HCT116 (cell line): ENCODE data around the gene FAH. TPM values are rescaled to one million over a fixed set of nuclear protein-coding genes. Genes with fewer than 3 reads are reported as not detected.
"Not testable (repeated sequence)": the region's sequence is repeated elsewhere in the genome, so short reads cannot be mapped to it uniquely, and the experiment has no call there.

ENCODE experiments used
- ATAC-seq: fragments of 200-7000 bp; cut with Tn5 transposase; 2 replicates; pipeline ENCODE4 v1.9.1; 2020; ENCODE audit warnings: mild to moderate bottlenecking, moderate library complexity
- BruUV-seq: library from RNA; stranded (reverse); fragments of 400-500 nt; replicated peaks from 2 replicates; lab custom pipeline; 2021; lab: Mats Ljungman, UMichigan
- CTCF ChIA-PET: fragments of 300-600 bp; sonication (Branson Sonifier 250); formaldehyde crosslinking; loops from one replicate; lab custom pipeline; 2021; ENCODE audit warnings: antibody characterized with exemption; lab: Charles Lee
- POLR2A ChIA-PET: fragments of 300-600, 350-600 bp; sonication (Branson Sonifier 250); formaldehyde crosslinking; loops from one replicate; lab custom pipeline; 2021; ENCODE audit warnings: antibody characterized with exemption; lab: Charles Lee
- RAD21 ChIA-PET, 2 experiments: fragments of 300-600 bp; sonication (Branson Sonifier 250); formaldehyde crosslinking; loops; one replicate each; lab custom pipeline; 2023; ENCODE audit warnings: low total read pairs in 2 of 2; ENCODE audit not compliant: uncharacterized antibody in 2 of 2, unreplicated experiment in 2 of 2, low non-redundant PET in 1 of 2; lab: Charles Lee
- DNase-seq: peaks from one replicate; pipeline ENCODE4 v3.0.0-alpha.2; 2010; ENCODE audit warnings: low read depth, low spot score
- H2AFZ ChIP-seq: fragments of 200-600 bp; shearing (Covaris generic), sonication (generic); 2 replicates; pipeline ENCODE4 v1.6.1; 2017; ENCODE audit warnings: low read depth, mixed run types, mixed read lengths, antibody characterized with exemption, low read length; ENCODE audit not compliant: poor library complexity, severe bottlenecking
- H3K27ac ChIP-seq: 2 replicates; pipeline ENCODE4 v1.5.1; 2012; ENCODE audit warnings: low read depth, low read length
- H3K27me3 ChIP-seq: fragments of 200-600 bp; sonication (generic); 2 replicates; pipeline ENCODE4 v1.6.1; 2016; ENCODE audit warnings: mixed run types, low read length, mixed read lengths; ENCODE audit not compliant: insufficient read depth
- H3K36me3 ChIP-seq, 2 experiments: fragments of 200-500 bp in 1 of 2; fragments of 200-600 bp in 1 of 2; sonication (Bioruptor generic) in 1 of 2; sonication (generic) in 1 of 2; 2 replicates each; pipeline versions ENCODE4 v1.5.1 to v1.6.1; 2014 to 2016; ENCODE audit warnings: low read length in 2 of 2, inconsistent platforms in 1 of 2, mixed read lengths in 1 of 2, mixed run types in 1 of 2; ENCODE audit not compliant: insufficient read depth in 2 of 2, control insufficient read depth in 1 of 2
- H3K4me1 ChIP-seq, 2 experiments: fragments of 200-600 bp in 1 of 2; sonication (generic) in 1 of 2; 2 replicates each; pipeline versions ENCODE4 v1.5.1 to v1.6.1; 2012 to 2017; ENCODE audit warnings: low read length in 2 of 2, inconsistent platforms in 1 of 2, mild to moderate bottlenecking in 1 of 2, mixed read lengths in 1 of 2, mixed run types in 1 of 2, moderate library complexity in 1 of 2; ENCODE audit not compliant: insufficient read depth in 2 of 2, control insufficient read depth in 1 of 2
- H3K4me2 ChIP-seq: fragments of 200-600 bp; sonication (generic); 2 replicates; pipeline ENCODE4 v1.6.1; 2017; ENCODE audit warnings: mixed run types, low read length, mixed read lengths
- H3K4me3 ChIP-seq, 2 experiments: fragments of 200-600 bp in 1 of 2; sonication (generic) in 1 of 2; replicated peaks in 1 of 2; 2 replicates each; pipeline ENCODE4 v1.5.1; 2011 to 2016; ENCODE audit warnings: low read length in 2 of 2, control low read depth in 1 of 2, low read depth in 1 of 2, mild to moderate bottlenecking in 1 of 2, mixed read lengths in 1 of 2, mixed run types in 1 of 2
- H3K79me2 ChIP-seq: fragments of 200-600 bp; sonication (generic); 2 replicates; pipeline ENCODE4 v1.6.1; 2017; ENCODE audit warnings: mild to moderate bottlenecking, mixed run types, low read length, moderate library complexity, mixed read lengths; ENCODE audit not compliant: insufficient read depth
- H3K9ac ChIP-seq: fragments of 200-600 bp; sonication (generic); 2 replicates; pipeline ENCODE4 v1.6.1; 2016; ENCODE audit warnings: low read length, mixed read lengths
- H3K9me2 ChIP-seq: fragments of 200-600 bp; sonication (generic), shearing (Covaris generic); 2 replicates; pipeline ENCODE4 v1.6.1; 2017; ENCODE audit warnings: mixed run types, mild to moderate bottlenecking, moderate library complexity; ENCODE audit not compliant: insufficient read depth
- H3K9me3 ChIP-seq, 2 experiments: fragments of 200-500 bp in 1 of 2; fragments of 200-600 bp in 1 of 2; sonication (Bioruptor generic) in 1 of 2; sonication (generic) in 1 of 2; 2 replicates each; pipeline ENCODE4 v1.6.1; 2014 to 2017; ENCODE audit warnings: low read length in 2 of 2, mixed read lengths in 2 of 2, inconsistent platforms in 1 of 2, low read depth in 1 of 2, mild to moderate bottlenecking in 1 of 2, mixed run types in 1 of 2, moderate library complexity in 1 of 2; ENCODE audit not compliant: control insufficient read depth in 1 of 2, insufficient read depth in 1 of 2
- H4K20me1 ChIP-seq: fragments of 200-600 bp; sonication (generic), shearing (Covaris generic); 2 replicates; pipeline ENCODE4 v1.6.1; 2017; ENCODE audit warnings: mixed run types, mild to moderate bottlenecking, moderate library complexity; ENCODE audit not compliant: insufficient read depth
- CBX3 ChIP-seq: IDR thresholded peaks from 2 replicates; pipeline ENCODE4 v1.6.1; 2012; ENCODE audit warnings: low read depth
- CEBPB ChIP-seq: IDR thresholded peaks from 2 replicates; pipeline ENCODE4 v1.6.1; 2012; ENCODE audit warnings: low read depth
- CTCF ChIP-seq, 3 experiments: fragments of 200-600 bp in 1 of 3; sonication (generic) in 1 of 3; IDR thresholded peaks in 2 of 3; conservative IDR thresholded peaks in 1 of 3; 2 replicates each; pipeline ENCODE4 v1.5.1; 2012 to 2017; ENCODE audit warnings: low read depth in 2 of 3, low read length in 2 of 3, antibody characterized with exemption in 1 of 3, borderline replicate concordance in 1 of 3, control low read depth in 1 of 3, mild to moderate bottlenecking in 1 of 3, mixed read lengths in 1 of 3, mixed run types in 1 of 3, moderate library complexity in 1 of 3; ENCODE audit not compliant: insufficient read depth in 1 of 3
- EGR1 ChIP-seq: IDR thresholded peaks from 2 replicates; pipeline ENCODE4 v1.6.1; 2012; ENCODE audit warnings: low read depth
- ELF1 ChIP-seq: IDR thresholded peaks from 2 replicates; pipeline ENCODE4 v1.6.1; 2012; ENCODE audit warnings: low read depth, borderline replicate concordance
- FOSL1 ChIP-seq: IDR thresholded peaks from 2 replicates; pipeline ENCODE4 v1.6.1; 2012; ENCODE audit warnings: low read depth
- JUND ChIP-seq: IDR thresholded peaks from 2 replicates; pipeline ENCODE4 v1.6.1; 2012
- POLR2A ChIP-seq: IDR thresholded peaks from 2 replicates; pipeline ENCODE4 v1.7.0; 2011; ENCODE audit warnings: borderline replicate concordance; ENCODE audit not compliant: insufficient read depth, insufficient read length; ENCODE audit errors: extremely low read depth
- POLR2AphosphoS5 ChIP-seq: IDR thresholded peaks from 2 replicates; pipeline ENCODE4 v1.6.1; 2011; ENCODE audit warnings: mild to moderate bottlenecking, low read depth, low read length, moderate library complexity
- SP1 ChIP-seq: IDR thresholded peaks from 2 replicates; pipeline ENCODE4 v1.6.1; 2012; ENCODE audit warnings: low read depth
- YY1 ChIP-seq: IDR thresholded peaks from 2 replicates; pipeline ENCODE4 v1.6.1; 2011; ENCODE audit warnings: low read length, low read depth, moderate library complexity, mild to moderate bottlenecking; ENCODE audit not compliant: insufficient replicate concordance; ENCODE audit errors: extremely low read depth
- intact Hi-C: fragments of 100-400 bp; cut with micrococcal nuclease; formaldehyde crosslinking; loops from 2 replicates; pipeline ENCODE4 v1.10.0; 2022
- total RNA-seq: library from RNA; stranded (reverse); gene quantifications from one replicate; pipeline ENCODE4 v1.2.1, GENCODE V29; 2021; ENCODE audit not compliant: unreplicated experiment

FAH gene
- total RNA-seq, 1 experiment from 2014 or later, result 20.0 TPM

- POLR2A ChIA-PET, result no interaction called here
- H3K79me2 ChIP-seq, result peaks cover 13% of the 10 kb centered on the region; the same call in 1 of the 2 replicates
- intact Hi-C loops, result no loop called here
- RAD21 ChIA-PET, result no interaction called here
- CTCF ChIA-PET, result no interaction called here
- no peaks in the 10 kb centered on the region for H3K27me3 ChIP-seq
- ATAC-seq (no peak), DNase-seq (no peak)
- H3K27ac ChIP-seq, result no peak overlapping the region
- no peaks in the 10 kb centered on the region; the same call in 1 of the 2 replicates for H4K20me1 ChIP-seq
- H3K4me3 ChIP-seq, result no peak overlapping the region
- H3K4me2 ChIP-seq, result no peak overlapping the region
- TF ChIP-seq CEBPB, result no peak
- no peak for TF ChIP-seq YY1
- TF ChIP-seq ELF1, result no peak
- no peak for TF ChIP-seq FOSL1
- no peak for TF ChIP-seq EGR1
- TF ChIP-seq CTCF (IDR thresholded peaks at IDR 0.05 in 2 of 3, conservative IDR thresholded peaks at IDR 0.05 in 1 of 3; ENCODE audit: borderline replicate concordance in 1 of 3, insufficient read depth in 1 of 3, low read depth in 2 of 3, low read length in 2 of 3), result no peak
- no peak for TF ChIP-seq POLR2A
- no peak for TF ChIP-seq POLR2AphosphoS5
- TF ChIP-seq SP1, result no peak
- no peak for TF ChIP-seq JUND
- no peak for TF ChIP-seq CBX3
- H3K36me3 ChIP-seq, result 0 out of 4 replicates have a peak, but pooled peaks cover 0 to 2% of the 10 kb centered on the region in 2 experiments
- no peaks in the 10 kb centered on the region for H3K4me1 ChIP-seq
- no peak overlapping the region for H3K9ac ChIP-seq
- H3K9me2 ChIP-seq, result no peaks in the 10 kb centered on the region
- BruUV-seq, result no TSS peak
- no peaks in the 10 kb centered on the region for H3K9me3 ChIP-seq
- H2AFZ ChIP-seq, result no peak overlapping the region
Measured at GRCh38 chr15:80123034-80123433, 29.8 kb upstream of the FAH start.

- ATAC-seq, POLR2A ChIA-PET: not testable (repeated sequence)
Measured at GRCh38 chr15:80127253-80127652, 25.5 kb upstream of the FAH start.

More at GRCh38 chr15:80127253-80127652, 25.5 kb upstream of the FAH start:
- H3K4me2 ChIP-seq, RAD21 ChIA-PET, H3K79me2 ChIP-seq, intact Hi-C loops, CTCF ChIA-PET, H3K9ac ChIP-seq, H3K4me3 ChIP-seq, H4K20me1 ChIP-seq, H3K9me3 ChIP-seq, H3K27me3 ChIP-seq, H3K4me1 ChIP-seq, H2AFZ ChIP-seq, BruUV-seq, H3K9me2 ChIP-seq, H3K36me3 ChIP-seq, DNase-seq, H3K27ac ChIP-seq: not testable (repeated sequence)
